ENCODE measurements around the gene HTR1B.

Gene HTR1B

DNA sequence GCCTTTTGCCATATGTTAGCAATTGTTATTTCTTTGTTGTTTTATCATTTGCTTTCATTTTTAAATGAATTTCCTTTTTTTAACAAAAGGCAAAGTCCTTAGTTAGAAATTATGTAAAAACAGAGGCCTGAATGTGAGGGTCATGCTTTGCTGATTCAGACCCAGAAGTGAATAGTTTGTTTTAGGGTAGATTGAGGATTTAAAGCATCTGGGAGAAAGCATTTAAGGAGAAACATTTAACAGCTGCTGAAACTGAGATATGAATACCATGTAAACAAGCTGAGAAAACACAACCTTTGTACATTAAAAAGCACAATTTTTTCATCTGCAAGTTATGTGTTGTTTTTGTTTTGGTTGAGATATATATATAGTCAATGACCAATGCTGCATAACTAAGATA lies 8.0 kb downstream of the HTR1B start:
- DNase-seq = no peak

DNA sequence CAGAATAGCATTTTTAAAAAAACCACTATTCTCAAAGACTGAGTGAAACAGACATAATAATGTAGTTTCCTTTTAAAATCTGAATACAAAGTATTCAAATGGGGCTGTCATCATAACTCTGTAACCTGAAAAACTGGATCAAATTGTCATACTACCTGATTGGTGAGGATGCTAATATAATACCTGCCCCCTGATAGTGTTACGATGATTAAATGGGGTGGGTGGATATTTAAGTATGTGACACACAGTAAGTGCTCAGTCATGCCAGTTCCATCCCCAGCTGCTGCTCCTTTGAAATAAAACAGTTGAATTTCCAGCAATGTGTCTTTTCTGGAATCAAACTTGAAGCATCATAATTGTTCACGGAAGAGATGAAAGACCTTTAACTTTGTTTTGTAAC lies 8.9 kb downstream of the HTR1B start:
- no peak for DNase-seq

DNA sequence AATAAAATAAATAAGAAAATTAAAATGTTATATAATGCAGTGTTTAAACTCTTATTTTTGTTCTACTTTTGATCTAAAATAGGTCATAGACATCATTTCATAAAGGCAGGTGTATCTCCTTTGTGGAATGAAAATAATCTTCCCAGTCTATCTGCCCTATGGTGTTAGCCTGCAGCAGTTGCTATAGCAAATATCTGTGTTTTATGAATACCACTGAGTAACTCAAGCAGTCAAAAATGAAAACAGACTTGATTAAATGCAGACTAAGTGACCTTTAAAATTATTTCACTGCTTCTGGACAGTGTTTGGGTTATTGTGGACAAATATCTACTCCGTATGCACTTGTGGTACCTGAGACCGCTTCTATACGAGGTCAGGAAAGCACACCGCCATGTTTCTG lies 11.8 kb downstream of the HTR1B start:
- DNase-seq = no peak

DNA sequence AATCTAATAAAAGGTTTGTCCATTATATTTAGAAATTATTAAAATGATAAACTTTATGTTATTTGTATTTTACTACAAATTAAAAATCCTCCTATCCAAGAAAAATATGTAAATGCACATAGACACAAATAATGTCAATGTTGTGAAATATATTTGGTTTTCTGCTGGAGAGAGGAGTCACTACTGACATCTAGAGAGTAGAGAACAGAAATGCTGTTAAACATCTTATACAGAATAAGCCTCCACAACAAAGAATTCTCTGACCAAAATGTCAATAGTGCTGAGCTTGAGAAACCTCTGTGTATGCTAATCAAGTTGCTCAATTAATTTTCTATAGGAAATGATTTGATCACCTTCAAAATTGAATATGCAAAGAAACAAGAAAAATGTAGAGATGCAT lies 12.4 kb downstream of the HTR1B start:
- no peak for DNase-seq

DNA sequence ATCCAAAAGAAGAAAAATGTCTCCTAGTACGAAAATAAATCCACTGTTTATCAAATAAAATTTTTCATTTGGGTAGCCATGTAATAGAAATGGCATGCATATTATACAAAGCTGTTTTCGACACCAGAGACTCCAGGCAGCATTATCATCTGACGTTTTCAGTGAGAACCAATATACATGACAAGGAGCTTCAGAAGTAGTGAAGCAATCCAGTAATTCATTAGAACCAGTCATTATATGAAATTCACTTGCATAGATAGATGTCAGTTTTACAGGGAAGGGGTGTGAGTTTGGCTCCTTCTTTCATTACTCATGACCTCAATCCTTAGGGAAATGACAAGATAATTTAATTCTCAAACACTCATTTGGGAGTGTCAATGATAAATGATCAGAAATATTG lies 14.7 kb downstream of the HTR1B start:
- no peak for DNase-seq

DNA sequence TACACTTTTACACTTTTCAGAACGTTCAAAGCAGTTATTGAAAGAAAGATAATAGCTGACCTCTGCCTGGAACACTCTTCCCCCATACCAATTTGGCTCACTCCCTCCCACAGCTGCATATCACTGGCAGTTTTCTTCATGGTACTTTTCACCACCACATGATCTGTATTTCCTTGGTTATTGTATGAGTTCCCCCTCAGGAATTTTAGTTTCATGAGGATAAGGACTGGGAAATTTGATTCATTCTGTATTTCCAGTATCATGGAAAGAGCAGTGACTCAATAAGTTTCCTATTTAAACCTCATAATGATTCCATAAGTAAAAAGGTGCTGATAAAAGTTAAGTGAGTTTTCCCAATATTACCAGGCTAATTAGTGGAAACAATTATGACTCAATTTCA lies 16.0 kb downstream of the HTR1B start:
- no peak for DNase-seq

DNA sequence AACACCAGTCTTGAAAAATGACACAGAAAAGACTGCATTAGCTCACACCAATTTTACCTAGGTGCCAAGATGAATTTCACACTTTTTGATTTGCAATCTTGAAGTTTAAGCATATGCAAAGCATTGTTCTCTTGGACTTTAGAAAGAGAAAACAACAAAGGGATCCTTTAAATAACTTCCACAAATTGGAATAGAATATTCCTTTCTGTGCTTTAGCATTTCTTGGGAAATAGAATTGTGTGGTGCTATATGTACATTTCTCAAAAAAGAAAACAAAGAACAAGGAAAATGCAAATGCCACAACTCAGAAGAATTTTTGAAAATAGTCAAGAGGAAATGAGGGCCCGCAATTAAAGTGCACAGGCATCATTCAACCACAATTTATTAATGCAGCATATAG lies 17.0 kb downstream of the HTR1B start:
- DNase-seq = no peak

DNA sequence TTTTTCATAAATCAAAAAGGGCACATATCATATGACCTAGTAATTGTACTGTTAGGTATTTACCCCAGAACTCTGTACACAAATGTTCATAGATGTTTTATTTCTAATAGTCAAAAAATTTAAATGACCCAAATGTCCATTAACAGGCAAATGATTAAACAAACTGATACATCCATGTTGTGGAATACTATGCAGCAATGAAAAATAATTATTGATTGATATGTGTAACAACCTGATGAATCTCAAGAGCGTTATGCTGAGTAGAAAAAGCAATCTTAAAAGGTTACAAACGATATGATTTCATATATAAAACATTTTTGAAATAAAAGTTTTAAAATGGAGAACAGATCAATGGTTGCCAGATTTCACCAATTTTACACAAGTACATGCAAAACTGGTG lies 18.1 kb downstream of the HTR1B start:
- no peak for DNase-seq

DNA sequence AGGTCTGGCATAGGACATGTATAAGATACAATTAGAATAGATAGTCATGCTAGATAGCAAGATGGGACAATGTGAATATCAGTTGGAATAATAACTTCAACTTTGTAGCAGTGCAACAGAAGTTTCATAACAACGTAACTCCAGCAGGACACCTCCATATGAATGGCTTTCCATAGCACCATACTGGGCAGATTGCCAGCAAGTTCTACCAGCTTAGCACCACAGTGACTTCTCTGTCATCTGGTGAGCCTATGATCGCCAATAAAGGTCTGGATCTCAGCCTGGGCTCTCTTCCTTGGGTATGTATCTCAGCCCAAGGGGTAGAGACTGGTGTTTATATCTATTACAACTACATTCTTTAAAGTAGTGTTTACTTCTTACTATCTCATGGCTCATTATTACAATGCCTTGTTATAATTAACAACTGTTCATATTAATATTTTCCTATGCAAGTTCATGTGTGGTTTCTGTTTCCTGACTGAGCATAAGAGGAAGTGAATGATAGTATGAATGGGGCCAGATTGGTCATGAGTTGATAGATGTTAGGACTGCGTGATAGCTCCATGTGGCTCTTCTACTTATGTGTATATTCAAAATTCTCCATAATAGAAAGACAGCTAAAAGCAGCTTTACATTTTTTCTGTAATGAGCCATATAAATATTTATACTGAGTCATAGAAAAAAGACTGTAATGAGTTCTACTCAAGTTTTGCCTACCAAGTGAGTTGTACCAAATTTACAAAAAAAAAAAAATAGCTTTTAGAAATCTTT lies 22.9 kb downstream of the HTR1B start:
- peak; percentile 10 for DNase-seq

DNA sequence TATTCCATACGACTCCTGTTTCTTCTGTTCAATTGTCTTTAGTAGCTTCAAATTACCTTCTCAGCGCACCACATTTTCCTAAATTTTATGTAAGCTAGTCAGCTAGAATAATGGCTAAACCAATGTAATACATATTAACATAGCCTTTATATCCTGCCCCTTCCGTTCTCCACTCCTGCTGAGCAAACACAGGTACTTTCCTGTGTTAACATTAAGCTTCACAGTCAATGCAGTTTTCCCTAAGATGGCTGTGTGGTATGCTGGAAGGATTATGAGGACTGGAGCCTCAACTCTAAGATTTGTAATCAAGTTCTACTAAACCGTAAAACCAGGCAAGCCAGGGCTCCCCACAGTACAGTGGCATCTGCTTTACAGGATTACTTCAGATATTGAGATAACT lies 29.4 kb downstream of the HTR1B start:
- no peak for DNase-seq

DNA sequence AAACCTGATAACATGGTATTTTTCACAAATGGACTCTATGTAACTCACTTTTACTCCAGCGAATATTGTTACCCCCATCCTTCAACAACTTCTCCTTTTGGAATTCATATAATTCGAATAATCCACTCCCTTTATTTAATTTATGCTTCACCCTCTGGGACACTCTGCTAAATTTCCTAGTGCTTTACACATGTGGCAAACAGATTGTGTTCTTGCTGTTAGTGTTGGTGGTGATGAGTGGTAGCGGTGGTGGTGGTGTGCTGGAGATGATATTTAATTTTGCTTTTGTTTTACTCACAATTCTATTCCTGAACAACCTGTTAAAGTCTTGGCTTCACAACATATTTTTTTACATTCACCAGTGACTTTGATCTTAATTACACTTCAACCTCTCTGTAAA lies 32.8 kb downstream of the HTR1B start:
- no peak for DNase-seq

DNA sequence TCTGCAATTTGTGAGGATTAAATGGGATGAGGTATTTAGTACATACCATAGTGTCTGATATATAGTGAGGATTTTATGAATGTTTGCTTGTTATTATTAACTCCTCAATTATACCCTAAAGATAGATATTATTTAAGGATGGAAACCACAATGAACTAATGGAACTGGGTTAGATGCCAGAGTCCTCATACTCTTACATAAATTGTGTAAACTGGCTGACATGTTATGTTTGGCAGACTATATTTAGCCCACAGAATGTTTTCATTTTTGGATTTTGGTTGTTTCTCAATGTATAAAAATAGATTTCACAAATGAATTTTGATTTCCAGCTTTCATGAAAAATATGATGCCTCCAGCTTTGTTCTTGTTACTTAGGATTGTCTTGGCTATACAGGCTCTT lies 37.6 kb downstream of the HTR1B start:
- no peak for DNase-seq

DNA sequence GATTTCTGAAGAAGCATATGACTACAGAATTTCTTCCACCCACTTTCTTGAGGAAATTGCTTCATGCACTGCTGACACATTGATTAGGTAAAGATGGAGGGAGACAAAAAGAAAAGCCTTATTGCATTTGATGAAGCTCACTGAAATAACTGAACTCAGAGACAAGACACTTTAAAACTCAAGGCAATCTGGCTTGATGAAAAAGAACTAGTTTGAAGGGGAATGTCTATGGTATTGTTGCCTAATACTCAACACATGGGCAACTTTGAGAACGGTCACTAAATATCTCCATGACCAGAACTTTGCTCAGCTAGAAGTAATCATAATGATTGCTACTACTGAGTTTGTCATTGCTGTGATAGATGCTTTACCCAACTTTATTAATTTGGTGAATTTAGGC lies 38.1 kb downstream of the HTR1B start:
- DNase-seq = no peak

DNA sequence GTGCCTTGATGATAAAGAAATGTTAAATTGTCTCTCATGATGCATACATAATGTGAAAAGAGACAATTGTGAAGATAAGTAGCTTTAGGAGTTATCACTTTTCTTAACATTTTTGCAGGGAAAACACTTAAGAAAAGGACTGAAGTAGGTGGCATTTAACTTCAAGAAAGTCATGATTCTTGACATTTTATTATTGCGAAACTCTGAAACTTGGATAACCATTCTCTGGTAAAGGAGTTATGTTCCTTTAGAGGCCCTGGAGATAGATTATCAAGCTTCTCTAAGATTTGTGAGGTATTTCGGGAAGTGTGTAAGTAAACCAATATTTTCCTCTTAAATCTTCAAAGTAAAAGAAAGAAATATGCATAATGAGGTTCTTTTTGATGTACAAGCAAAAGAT lies 38.5 kb downstream of the HTR1B start:
- no peak for DNase-seq

DNA sequence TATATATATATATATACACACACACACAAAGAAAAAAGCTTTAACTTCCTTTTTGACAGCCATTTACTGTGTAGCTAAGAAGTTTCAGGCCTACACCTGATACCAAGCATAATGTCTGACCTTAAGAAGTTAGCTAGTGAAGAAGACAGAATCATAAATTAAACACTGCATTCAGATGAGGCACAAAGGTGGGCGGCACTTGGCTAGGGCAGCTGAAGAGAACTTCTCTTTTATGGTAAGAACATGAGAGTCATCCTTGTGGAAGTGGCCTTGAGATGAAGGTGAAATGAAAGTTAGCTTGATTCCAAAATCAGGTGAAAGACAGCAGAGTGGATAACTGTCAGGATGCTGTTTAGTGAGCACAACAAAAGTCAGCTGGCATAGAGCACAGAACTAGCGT lies 46.5 kb downstream of the HTR1B start:
- DNase-seq = no peak

DNA sequence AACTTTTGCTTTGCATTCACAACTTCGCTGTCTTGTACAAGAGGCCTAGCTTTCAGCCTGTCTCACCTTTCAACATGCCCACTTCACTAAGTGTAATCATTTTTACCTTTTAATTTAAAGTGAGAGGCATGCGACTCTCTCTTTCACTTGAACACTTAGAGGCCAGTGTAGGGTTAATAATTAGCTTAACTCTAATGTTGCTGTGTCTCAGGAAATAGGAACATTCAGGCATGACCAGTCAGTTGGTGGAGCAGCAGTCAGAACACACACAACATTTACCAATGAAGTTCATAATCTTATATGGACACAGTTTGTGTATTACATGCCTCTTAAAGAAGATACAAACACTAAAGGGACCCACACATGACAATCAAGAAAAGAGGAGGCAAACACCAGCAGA lies 47.6 kb downstream of the HTR1B start:
- DNase-seq = no peak
